Stimulated activated CD4-positive, alpha-beta T cell treated with anti-CD3 and anti-CD28 coated beads, Interleukin-2, amount 100 ng/mL, for 4 hours (primary cell): ENCODE results near the gene FAM13A.
"Not testable (repeated sequence)": the region's sequence is repeated elsewhere in the genome, so short reads cannot be mapped to it uniquely, and the experiment has no call there.

Experiments
- DNase-seq: peaks from one replicate; pipeline ENCODE4 v3.0.0-alpha.2; 2020; ENCODE audit warnings: low read depth

Gene FAM13A

DNA sequence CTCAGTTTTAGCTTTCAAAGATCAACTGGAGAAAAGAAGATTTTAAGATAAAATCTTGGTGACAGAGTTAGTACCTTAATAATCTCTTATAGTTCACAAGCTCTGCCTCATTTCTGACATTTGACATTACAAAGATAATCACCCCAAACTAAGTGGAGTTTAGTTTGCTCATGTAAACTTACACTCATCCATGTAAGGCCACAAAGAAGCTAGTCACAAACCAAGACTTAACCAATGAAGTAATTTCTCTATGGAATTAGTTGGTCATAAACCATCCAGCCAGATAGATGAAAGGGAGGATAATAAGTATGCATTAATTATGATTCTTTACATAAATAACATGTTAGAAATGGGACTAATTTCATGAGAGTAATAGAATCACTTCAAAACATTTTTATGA, 159.2 kb downstream of the FAM13A start:
- DNase-seq: no peak

DNA sequence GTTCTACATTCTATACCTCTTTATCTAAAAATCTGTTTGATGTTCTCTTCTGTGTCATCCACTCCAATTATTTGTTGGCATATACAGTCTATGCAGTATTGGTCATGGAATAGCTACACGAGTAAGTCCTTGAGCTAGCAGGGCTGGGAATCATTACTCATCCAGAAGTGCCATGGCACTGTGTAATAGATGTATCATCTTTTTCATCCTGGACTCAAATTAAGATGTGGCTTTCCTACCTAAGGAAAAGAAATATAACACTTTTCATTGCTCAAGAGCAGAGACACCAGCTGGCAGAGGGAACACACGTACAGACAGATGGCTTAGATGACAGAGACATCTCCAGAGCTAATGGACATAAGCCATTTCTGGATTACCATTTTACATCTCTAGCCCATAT, 159.8 kb downstream of the FAM13A start:
- no peak for DNase-seq

DNA sequence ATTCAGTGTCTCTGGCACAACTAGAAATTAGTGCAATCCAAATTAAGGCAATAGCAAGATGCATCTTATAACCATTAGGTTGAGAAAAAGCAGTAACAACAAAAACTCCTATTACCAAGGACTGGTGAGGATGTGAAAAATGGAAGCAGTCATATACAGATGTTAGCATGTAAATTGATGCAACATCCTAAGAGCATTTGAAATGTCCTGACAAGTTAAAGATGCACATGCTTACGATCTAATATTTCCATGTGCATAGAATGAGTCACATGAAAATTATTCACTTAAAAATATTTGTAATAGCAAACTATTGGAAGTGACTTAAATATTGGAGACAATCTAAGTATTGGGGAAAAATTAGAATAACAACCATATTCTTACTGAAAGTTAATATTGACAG, 163.0 kb downstream of the FAM13A start:
- no peak for DNase-seq

DNA sequence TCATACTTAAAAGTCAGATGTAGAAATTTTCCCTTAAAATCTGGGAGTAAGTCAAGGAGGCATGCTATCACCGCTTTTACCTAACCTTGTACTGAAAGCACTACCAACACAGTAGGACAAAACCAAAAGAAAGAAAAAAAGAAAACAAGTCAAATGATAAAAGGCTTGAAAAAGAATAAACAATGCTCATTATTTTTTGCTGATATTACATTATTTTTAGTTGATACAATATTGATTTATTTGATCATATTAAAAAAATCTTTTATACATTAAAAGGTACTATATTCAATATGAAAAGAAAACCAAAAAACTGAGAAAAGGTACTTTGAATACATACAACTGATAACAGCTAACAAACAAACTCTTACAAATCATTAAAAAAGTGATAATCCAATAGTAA, 164.3 kb downstream of the FAM13A start:
- DNase-seq: no peak

DNA sequence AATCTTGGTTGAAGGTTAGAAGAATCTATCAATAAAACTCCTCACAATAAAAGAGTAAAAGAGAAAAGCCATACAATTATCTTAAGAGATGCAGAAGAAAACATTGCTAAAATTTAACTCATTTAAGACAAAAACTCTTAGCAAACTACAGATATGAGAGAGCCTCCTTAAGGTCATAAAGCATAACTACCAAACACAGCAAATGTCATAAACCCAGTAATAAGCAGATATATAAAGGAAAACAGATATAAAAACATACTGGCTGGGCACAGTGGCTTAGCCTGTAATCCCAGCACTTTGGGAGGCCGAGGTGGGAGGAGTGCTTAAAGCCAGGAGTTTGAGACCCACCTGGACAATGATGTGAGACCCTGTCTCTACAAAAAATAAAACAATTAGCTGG, 165.3 kb downstream of the FAM13A start:
- no peak for DNase-seq

DNA sequence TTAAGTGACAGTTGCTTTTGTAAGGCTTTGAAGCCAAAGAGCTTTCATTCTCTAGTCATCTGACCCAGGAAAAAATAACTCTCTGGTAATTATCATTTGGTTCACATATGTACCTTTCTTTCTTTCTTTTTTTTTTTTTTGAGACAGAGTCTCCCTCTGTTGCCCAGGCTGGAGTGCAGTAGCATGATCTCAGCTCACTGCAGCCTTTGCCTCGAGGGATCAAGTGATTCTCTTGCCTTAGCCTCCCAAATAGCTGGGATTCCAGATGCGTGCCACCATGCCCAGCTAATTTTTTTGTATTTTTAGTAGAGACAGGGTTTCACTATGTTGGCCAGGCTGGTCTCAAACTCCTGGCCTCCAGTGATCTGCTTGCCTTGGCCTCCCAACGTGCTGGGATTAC, 169.6 kb downstream of the FAM13A start:
- DNase-seq: not testable (repeated sequence)

DNA sequence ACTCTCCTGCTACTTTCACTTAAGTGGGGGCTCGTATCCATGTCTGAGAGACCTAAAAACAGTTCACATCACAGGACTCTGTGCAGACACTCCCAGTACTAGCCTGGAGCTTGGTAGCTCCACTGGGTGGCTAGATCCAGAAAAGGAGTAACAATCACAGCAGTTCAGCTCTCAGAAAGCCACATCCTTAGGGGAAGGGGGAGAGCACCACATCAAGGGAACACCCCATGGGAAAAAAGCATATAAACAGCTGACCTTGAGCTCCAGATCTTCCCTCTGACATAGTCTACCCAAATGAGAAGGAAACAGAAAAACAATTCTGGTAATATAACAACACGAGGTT, 175.8 kb downstream of the FAM13A start:
- DNase-seq: no peak

DNA sequence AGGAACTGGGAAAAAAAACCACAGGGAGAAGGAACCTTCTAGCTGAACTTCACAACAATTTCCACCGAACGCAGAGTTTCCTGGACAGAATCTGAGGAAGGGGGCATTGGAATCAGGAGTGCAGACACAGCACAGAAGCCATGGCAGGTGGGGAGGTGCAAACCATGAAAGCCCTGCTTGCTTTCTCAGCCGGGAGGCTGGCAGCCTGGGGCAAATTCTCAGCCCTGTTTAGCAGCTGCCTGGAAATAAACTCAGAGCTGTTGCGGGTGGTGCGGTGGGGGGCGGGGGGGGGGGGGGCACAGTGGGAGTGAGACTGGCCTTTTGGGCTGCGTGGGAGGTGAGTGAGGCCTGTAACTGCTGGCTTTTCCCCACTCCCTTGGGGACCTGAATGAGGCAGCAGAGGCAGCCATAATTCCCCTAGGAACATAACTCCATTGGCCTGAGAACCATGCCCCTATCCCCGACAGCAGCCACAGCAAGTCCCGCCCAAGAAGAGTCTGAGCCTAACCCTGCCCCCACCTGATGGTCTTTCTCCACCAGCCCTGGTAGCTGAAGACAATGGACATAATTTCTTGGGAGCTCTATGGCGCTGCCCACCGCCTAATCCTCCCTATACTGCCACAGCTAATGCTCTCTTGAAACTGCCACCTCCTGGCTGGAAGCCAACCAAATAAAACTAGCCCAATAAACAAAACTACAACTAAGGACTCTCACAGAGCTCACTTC, 176.3 kb downstream of the FAM13A start:
- DNase-seq: no peak

DNA sequence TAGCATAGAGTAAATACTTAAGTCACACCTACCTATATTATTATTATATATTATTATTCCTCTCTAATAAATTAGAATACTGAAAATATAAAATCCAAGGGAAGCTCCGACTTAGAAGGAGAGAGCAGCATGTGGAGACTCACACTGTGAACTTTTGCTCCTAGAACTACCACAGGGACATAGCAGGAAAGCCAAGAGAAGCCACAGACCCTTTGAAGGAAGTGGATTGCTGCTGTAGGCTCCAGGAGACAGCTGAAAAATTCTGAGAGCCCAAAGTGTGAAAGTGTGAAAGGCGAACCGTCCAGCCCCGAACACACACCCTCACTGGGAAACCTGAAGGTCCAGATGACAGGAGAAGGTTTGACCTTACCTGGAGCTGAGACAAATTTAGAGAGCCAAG, 177.0 kb downstream of the FAM13A start:
- DNase-seq: no peak

DNA sequence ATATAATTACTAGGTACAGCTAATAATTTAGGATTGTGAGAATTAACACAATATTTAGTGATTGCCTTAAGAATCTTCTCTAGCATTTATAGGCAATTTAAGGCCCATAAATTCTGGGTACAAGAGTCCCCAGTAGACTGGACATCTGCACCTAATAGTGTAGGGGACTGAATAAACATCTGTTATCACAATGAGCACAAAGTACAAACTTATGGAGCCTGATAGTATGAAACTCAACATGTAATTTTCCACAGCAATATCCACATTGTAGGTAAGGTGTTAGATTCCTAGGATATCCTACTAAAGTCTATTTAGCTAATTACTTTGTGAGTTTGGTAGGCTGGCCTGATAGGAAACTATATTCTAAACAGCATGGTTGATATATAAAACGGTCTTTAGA, 178.3 kb downstream of the FAM13A start:
- no peak for DNase-seq

DNA sequence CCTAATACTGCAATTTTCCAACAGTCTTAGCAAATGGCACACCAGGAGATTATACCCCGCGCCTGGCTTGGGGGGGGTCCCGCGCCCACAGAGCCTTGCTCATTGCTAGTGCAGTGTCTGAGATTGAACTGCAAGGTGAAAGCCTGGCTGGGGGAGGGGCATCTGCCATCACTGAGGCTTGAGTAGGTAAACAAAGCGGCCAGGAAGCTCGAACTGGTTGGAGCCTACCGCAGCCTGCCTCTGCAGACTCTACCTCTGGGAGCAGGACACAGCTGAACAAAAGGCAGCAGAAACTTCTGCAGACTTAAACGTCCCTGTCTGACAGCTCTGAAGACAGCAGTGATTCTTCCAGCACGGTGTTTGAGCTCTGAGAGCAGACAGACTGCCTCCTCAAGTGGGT, 186.6 kb downstream of the FAM13A start:
- no peak for DNase-seq

DNA sequence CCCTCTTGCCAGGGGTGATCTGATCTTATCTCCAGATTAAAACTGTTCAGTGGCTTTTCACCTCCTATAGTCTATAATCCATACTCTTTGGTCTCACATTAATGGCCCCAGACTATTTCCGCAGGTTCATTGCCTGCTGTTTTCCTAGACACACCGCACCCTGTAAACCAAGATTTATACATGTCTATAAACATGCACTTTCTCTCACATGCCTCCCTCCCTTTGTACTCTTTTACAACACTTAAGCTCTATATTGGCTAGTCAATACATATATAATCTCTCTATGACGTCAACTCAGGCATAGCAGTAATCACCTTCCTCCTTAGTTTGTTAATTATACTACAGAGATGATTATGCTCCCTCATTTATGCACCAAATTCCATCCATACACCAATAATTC, 188.5 kb downstream of the FAM13A start:
- DNase-seq: no peak

DNA sequence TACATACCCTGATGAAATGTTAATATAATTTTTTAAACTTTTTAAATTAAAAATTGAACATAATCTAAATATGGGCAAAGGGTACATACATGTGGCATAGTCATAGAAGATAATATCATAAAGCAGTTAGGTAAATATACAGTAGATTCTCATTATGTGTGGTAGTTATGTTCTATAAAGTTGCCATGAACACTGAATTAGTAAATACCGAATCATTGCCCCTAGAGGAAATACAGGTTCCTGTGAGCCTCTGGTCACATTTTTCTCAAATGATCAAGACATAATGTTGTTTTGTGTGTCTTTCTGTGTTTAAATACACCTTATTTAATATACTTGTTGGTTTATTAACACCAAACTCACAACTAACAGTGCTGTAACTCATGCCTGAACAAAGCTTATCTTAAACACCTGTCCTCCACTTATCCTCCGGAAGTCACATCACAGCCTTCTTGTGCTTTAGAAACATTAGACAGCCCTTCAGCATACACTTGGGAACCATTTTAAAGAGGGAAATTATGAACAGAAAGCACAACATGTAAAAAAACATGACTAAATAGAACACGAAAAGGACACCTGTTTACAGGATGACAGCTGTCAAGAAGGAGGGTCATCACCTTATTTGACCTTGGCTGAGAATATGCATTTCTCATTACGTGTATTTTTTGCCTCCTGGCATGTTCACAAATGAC, 190.0 kb downstream of the FAM13A start:
- no peak for DNase-seq

DNA sequence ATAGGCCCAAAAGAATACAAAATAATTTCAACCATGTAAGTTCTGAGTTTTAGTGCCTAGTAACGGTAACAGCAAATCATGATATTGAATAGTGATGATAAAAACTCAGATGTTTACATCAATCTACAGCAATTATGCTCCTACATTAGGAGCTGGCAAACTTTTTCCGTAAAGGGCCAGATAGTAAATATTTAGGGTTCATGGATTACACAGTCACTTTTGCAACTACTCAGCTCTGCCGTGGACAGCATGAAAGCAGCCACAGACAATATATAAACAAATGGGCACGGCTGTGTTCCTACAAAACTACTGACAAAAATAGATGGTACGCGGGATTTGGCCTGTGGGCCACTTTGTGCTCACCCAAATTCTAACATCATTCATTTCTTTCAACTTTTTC, 191.5 kb downstream of the FAM13A start:
- no peak for DNase-seq

DNA sequence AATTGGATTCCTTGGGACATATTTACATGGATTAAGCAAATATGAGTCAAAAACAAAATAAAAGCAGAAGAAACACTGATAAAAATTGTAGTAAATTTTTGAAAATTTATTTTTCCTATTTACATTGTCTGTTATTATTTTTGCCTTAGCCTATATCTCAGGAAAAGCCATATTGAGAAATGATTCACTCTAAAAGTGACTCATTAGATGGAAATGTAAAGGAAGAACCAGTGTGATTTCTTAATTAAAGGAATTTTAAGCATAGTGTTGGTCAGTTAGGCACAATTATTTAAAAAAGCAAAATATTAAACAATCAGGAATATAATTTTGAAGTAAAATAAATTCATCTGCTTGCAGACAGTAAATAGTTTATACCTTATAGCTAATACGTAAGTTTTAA, 191.9 kb downstream of the FAM13A start:
- no peak for DNase-seq

DNA sequence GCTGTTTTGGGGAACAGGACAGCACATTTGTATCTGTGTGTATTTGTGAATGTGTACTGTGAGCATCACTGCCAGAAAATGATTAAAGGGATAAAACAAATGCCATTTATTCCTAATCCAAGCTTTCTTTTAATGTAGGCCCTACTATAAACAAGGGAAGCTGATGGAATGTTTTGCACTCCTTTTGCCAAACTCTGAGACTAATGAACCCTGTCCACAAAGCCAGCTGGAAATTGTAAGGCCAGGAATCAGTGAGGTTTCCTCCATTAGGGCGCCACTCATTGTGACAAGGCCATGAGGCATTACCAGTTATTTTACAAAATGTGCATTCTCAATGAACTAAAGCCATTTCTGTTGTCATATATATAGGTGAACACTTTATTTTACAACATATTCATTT, 196.4 kb downstream of the FAM13A start:
- no peak for DNase-seq

DNA sequence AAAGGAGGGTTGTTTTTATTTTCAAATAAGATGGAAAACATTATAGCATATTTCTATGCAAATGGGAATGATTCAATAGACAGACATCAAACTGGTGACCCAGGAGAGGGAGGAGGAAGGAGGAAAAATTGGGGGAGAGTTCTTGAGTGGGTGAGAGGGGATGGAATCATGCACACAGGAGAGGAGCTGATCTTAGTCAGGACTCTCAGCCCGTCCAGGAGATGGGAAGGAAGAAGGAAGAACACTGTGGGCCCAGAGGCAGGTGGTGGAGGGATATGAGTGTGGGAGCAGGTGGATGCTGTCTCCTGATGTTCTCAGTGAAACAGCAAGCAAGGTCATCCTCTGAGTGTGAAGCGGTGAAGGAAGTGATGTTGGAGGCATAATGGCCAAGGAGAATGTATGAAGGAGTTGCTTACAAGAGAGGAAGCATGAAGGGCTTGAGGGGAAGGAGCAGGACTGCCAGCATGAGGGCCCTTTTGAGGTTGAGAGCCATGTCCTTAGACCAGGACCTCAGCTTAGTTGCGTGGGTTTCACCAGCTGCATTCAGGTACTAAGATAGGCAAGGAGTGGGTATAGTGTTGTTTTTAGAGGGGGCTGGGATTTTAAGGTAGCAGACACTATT, 197.7 kb downstream of the FAM13A start:
- no peak for DNase-seq

DNA sequence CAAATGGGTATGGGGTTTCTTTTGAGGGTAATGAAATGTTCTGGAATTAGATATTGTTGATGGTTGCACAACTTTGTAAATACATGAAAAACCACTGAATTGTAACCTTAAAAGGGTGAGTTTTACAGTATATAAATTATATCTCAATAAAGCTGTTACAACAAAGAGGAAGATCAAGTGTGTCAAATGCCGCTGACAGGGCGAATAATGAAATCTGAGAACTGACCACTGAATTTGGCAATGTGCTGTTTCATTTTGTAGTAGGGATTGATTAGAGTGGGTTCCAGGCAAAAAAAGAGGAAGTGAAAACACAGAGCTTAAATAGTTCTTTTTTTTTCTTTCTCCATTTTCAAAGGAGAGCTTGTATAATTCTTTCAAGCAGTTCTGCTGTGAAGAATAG, 198.2 kb downstream of the FAM13A start:
- no peak for DNase-seq

DNA sequence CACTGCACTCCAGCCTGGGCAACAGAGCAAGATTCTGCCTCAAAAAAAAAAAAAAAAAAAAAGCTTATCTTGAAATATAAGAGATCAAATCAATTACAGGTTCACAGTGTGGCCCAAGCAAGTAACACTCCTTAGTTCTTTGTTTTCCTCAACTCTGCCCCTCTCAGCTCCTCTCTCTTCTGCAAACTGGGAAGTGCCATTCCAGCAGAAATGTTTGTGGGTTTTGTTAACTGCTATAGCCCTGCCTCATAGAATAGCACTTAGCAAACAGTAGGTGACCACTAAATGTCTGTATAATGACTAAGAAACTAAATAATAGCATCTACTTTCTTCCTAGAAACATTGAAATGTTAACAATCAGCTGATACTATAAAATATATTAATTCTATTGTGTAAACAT, 199.4 kb downstream of the FAM13A start:
- no peak for DNase-seq

DNA sequence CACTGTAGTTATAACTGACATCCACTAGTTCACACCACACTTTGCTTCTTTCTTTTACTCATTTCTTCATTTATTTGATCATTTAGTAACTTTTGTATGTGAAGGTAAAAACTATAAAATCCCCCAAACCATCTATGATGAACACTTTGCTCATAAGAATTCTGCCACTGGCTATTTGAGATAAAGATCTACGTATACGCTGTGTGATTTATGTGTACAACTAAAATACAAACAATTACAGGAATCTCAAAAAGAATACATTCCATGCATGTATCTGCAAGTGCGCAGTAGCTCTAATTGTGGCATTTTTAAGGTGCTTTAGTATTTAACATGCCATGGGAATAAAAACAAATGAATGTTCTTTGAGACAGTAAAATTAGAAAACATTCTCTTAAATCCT, 202.5 kb downstream of the FAM13A start:
- no peak for DNase-seq

DNA sequence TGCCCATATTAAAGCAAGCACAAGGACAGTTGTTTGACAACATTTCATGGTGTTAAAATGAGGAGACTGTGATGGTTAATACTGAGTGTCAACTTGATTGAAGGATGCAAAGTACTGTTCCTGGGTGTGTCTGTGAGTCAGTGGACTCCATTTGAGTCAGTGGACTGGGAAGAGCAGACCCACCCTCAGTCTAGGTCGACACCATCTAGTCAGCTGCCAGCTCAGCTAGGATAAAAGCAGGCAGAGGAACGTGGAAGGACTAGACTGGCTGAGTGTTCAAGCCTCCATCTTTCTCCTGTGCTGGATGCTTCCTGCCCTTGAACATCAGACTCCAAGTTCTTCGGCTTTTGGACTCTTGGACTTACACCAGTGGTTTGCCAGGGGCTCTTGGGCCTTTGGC, 203.4 kb downstream of the FAM13A start:
- not testable (repeated sequence) for DNase-seq

DNA sequence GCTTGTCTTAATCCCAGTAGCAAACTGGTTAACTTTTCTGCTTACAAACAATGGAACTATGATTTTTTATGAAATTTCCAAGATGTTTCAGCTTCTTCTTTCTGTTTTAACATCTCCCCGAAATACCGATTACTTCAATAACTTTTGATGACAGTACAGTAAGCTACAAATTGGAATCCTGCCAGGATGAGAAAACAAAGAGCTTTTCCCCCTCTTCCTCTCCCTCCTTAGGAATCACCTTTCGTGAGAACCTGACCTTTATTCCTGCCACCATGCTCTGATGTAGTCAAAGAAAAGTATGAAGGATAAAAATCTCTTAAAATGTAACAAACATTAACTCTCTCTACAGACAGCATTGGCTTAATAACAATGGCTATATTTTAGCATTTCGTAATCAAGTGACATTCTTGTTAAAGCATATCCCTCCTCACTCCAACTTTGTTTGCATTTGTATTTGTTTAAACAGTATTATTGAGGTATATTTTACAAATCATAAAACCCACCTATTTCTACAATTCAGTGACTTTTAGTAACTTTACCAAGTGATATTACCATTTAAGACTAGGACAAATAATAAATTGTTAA, 210.7 kb downstream of the FAM13A start:
- DNase-seq: no peak

DNA sequence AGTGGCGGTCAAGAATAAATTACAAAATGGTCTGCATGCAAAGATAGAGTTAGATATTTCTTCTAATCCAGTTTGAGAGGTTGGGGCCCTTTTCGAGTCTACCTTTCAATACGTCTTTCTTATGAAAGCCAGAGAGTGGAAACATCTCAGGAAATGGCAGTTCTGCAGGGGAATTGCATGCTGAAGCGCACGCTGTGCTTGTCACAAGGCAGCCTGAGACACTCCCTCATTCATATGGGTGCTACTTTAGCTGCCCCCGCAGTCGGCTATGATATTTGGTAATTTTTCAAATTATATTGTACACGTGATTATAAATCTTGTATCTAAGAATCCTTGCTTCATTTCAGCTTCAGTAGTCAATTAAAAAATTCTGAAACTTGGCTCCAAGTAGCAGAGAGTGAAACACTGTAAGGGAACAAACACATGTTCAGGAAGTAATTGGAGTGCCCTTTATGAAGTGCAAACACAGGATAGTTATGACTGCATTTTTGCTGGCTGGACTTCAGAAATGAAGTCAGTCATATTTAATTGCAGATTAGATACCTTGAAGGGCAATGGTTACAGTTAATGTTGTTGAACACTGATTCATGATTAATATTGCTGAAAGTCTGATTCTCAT, 213.8 kb downstream of the FAM13A start:
- no peak for DNase-seq
